ENCODE data around the gene SALL4. TPM values are rescaled to one million over a fixed set of nuclear protein-coding genes. Genes with fewer than 3 reads are reported as not detected.

The SALL4 gene
- total and polyA plus RNA-seq, 2 of the 8 experiments (the other 6 are each of a cell fraction or from before 2014, with no cell fraction given) = 108 to 235 TPM

- TF ChIP-seq MAX (IDR thresholded peaks at IDR 0.05) = no peak
- no peak for TF ChIP-seq GTF2F1 (IDR thresholded peaks at IDR 0.05; ENCODE audit: borderline replicate concordance, low read depth, low read length)
- TF ChIP-seq PHF8 (conservative IDR thresholded peaks at IDR 0.05; ENCODE audit: low read depth, low read length) = no peak
- TF ChIP-seq RAD21 (IDR thresholded peaks at IDR 0.05 in 1 of 2, conservative IDR thresholded peaks at IDR 0.05 in 1 of 2; ENCODE audit: low read depth in 2 of 2, low read length in 2 of 2) = no peak
- TF ChIP-seq SP1 (IDR thresholded peaks at IDR 0.05; ENCODE audit: low read depth, low read length) = no peak
- TF ChIP-seq SP2 (IDR thresholded peaks at IDR 0.05; ENCODE audit: low read length) = no peak
- no peak for TF ChIP-seq YY1 (IDR thresholded peaks at IDR 0.05; ENCODE audit: low read depth, low read length)
- TF ChIP-seq JUN (IDR thresholded peaks at IDR 0.05; ENCODE audit: low read depth, low read length) = no peak
- no peak for TF ChIP-seq GABPA (IDR thresholded peaks at IDR 0.05; ENCODE audit: borderline replicate concordance, insufficient read depth, low read length)
- no peak for TF ChIP-seq FOSL1 (IDR thresholded peaks at IDR 0.05; ENCODE audit: insufficient read depth, low read depth, low read length)
- peak; percentile 85 for TF ChIP-seq NANOG (IDR thresholded peaks at IDR 0.05; ENCODE audit: insufficient read depth, low read depth, low read length, poor library complexity, severe bottlenecking)
- TF ChIP-seq RXRA (IDR thresholded peaks at IDR 0.05; ENCODE audit: insufficient read depth, low read depth, low read length) = no peak
- TF ChIP-seq BCL11A (IDR thresholded peaks at IDR 0.05; ENCODE audit: low read depth in 2 of 2, low read length in 2 of 2) = no peak
- no peak for TF ChIP-seq SUZ12 (IDR thresholded peaks at IDR 0.05; ENCODE audit: low read length)
- TF ChIP-seq BACH1 (IDR thresholded peaks at IDR 0.05; ENCODE audit: low read length) = no peak
- no peak for TF ChIP-seq MAFK (IDR thresholded peaks at IDR 0.05; ENCODE audit: low read depth, low read length)
- TF ChIP-seq CREB1 (IDR thresholded peaks at IDR 0.05) = 0 out of 2 replicates have a peak, but pooled peaks have one; percentile 3
- no peak for TF ChIP-seq E2F6 (IDR thresholded peaks at IDR 0.05)
- no peak for TF ChIP-seq CTBP2 (IDR thresholded peaks at IDR 0.05; ENCODE audit: borderline replicate concordance, insufficient read depth, insufficient read length, low read length)
- no peak for TF ChIP-seq CHD2 (IDR thresholded peaks at IDR 0.05; ENCODE audit: low read length)
- TF ChIP-seq TCF12 (IDR thresholded peaks at IDR 0.05; ENCODE audit: low read depth, low read length) = no peak
- TF ChIP-seq SIN3A (conservative IDR thresholded peaks at IDR 0.05 in 1 of 2, IDR thresholded peaks at IDR 0.05 in 1 of 2; ENCODE audit: low read depth in 1 of 2, low read length in 2 of 2) = 0 out of 4 replicates have a peak, but pooled peaks of 1 of the 2 experiments have one; percentile 16
- no peak for TF ChIP-seq SIRT6 (IDR thresholded peaks at IDR 0.05; ENCODE audit: low read length)
- TF ChIP-seq KDM4A (IDR thresholded peaks at IDR 0.05; ENCODE audit: low read depth, low read length, severe bottlenecking) = no peak
- no peak for TF ChIP-seq TAF1 (IDR thresholded peaks at IDR 0.05; ENCODE audit: low read depth, low read length)
- TF ChIP-seq RFX5 (IDR thresholded peaks at IDR 0.05; ENCODE audit: borderline replicate concordance, low read depth, low read length) = no peak
Observed at GRCh38 chr20:51799401-51799860, 2.9 kb downstream of the SALL4 start (continued).
